ENCODE results near the gene CYP4F2. TPM values are rescaled to one million over a fixed set of nuclear protein-coding genes. Genes with fewer than 3 reads are reported as not detected.

Gene CYP4F2
- total and polyA plus RNA-seq, 2 of the 8 experiments (the other 6 are each of a cell fraction or from before 2014, with no cell fraction given) = not detected

DNA sequence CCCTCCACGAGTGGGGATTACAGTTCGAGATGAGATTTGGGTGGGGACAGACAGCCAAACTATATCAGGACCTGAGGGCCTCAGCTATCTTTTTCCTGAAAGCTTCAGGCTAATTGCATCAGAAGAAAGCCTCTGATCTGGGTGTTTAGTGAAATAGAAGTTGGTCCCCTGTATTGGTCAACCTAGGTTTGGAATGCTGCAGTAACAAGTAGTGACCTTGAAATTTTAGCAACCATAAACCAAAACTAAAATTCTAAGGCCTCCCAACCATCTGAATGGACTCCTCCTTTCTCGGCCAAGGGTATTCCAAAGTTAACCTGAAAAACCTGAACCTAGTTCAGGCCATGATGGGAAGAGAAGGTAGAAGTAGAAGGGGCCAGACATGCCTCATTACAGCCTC is 47.5 kb downstream of the CYP4F2 start:
- CTCF ChIA-PET (ENCODE audit: partially characterized antibody) = no interaction called here
- 90% methylated on average over 3 of the region's 3 CpGs; no CpG with 5 or more reads in 1 of the 2 experiments for WGBS, 2 experiments (ENCODE audit: extremely low coverage in 1 of 2, insufficient coverage in 1 of 2, insufficient read length in 1 of 2, insufficient replicate concordance in 2 of 2, low coverage in 1 of 2, low lambda C conversion rate in 2 of 2, missing lambda C conversion rate in 1 of 2)

More for the DNA sequence above, 47.5 kb downstream of the CYP4F2 start:
- no peak overlapping the region for H2AFZ ChIP-seq (ENCODE audit: low read length)
- H3K36me3 ChIP-seq (ENCODE audit: control insufficient read depth in 2 of 4, insufficient read depth in 4 of 4, low read length in 3 of 4) = no peaks in the 10 kb centered on the region; a peak in 1 of 8 replicates
- DNase-seq (ENCODE audit: low read depth in 1 of 2, low spot score in 2 of 2) (no peak), FAIRE-seq (no peak)
- POLR2A ChIA-PET (ENCODE audit: partially characterized antibody) = no interaction called here
- no peak overlapping the region for H3K4me3 ChIP-seq (ENCODE audit: extremely low read depth in 1 of 4, insufficient read depth in 2 of 4, low read depth in 3 of 4, low read length in 4 of 4)
- no peak overlapping the region for H2AK5ac ChIP-seq (ENCODE audit: low read depth, low read length)
- H4K91ac ChIP-seq (replicated peaks; ENCODE audit: insufficient read length, low read length) = no peak overlapping the region
- H3K4ac ChIP-seq (replicated peaks; ENCODE audit: insufficient read length, low read depth, low read length) = no peak overlapping the region
- no peak overlapping the region for H2BK120ac ChIP-seq (replicated peaks; ENCODE audit: low read depth, low read length)
- H3K27me3 ChIP-seq (replicated peaks in 1 of 4; ENCODE audit: control insufficient read depth in 3 of 4, extremely low read depth in 1 of 4, insufficient read depth in 3 of 4, low read length in 3 of 4) = no peaks in the 10 kb centered on the region
- no peak overlapping the region for H3K14ac ChIP-seq (ENCODE audit: insufficient read length)
- H3K23me2 ChIP-seq (ENCODE audit: low read depth, low read length) = no peaks in the 10 kb centered on the region
- no peak overlapping the region for H2BK15ac ChIP-seq (ENCODE audit: low read length)
- no peak overlapping the region for H3K23ac ChIP-seq (ENCODE audit: insufficient read length)
- H3K79me1 ChIP-seq (ENCODE audit: low read depth, low read length) = no peaks in the 10 kb centered on the region
- H3K4me1 ChIP-seq (replicated peaks in 1 of 4; ENCODE audit: control insufficient read depth in 3 of 4, insufficient read depth in 4 of 4, low read length in 3 of 4) = no peaks in the 10 kb centered on the region
- no peak overlapping the region for H3K9ac ChIP-seq (replicated peaks in 1 of 4; ENCODE audit: extremely low read depth in 1 of 4, low read depth in 3 of 4, low read length in 3 of 4)
- H2BK5ac ChIP-seq (ENCODE audit: low read depth, low read length) = no peak overlapping the region
- no peak overlapping the region for H3K56ac ChIP-seq (replicated peaks; ENCODE audit: insufficient read length, low read depth, low read length)
- H3K79me2 ChIP-seq (ENCODE audit: control insufficient read depth in 1 of 2, insufficient read depth in 2 of 2, low read length in 2 of 2) = no peaks in the 10 kb centered on the region
- H2BK20ac ChIP-seq (ENCODE audit: low read length) = no peak overlapping the region
- no peak for TF ChIP-seq CBX8 (IDR thresholded peaks at IDR 0.05; ENCODE audit: borderline replicate concordance, low read depth, low read length)
- H4K5ac ChIP-seq (ENCODE audit: insufficient read length, low read depth, low read length) = no peak overlapping the region
- no peaks in the 10 kb centered on the region for H4K20me1 ChIP-seq (replicated peaks in 1 of 2; ENCODE audit: control insufficient read depth in 1 of 2, insufficient read depth in 2 of 2, low read length in 2 of 2)
- H2BK12ac ChIP-seq (ENCODE audit: low read depth, low read length) = no peak overlapping the region
- peaks cover 49 to 87% of the 10 kb centered on the region in 2 experiments for H3K9me3 ChIP-seq (ENCODE audit: insufficient read depth in 2 of 2, low read depth in 1 of 2, low read length in 1 of 2)
- H3K27ac ChIP-seq (ENCODE audit: low read depth, low read length) = no peak overlapping the region
- no peak overlapping the region for H3K18ac ChIP-seq (ENCODE audit: extremely low read depth, low read length)
- no peak overlapping the region for H4K8ac ChIP-seq (ENCODE audit: extremely low read depth, insufficient read depth, low read length)
- no peak overlapping the region for H3K4me2 ChIP-seq (ENCODE audit: insufficient read depth in 1 of 2, low read depth in 2 of 2, low read length in 2 of 2)

All from H1 (cell line).